Endothelial cell of umbilical vein (primary cell): ENCODE data around the gene TM4SF4. TPM values are rescaled to one million over a fixed set of nuclear protein-coding genes. Genes with fewer than 3 reads are reported as not detected.
A peak's percentile ranks its signal among the peaks of the same experiment; 100 is the strongest.

ENCODE experiments used
- BruUV-seq: library from RNA; stranded (reverse); fragments of 400-500 nt; replicated peaks from 2 replicates; lab custom pipeline; 2021; lab: Mats Ljungman, UMichigan
- CTCF ChIA-PET: fragments of 300-600, 350-600 bp; sonication (Branson Sonifier 250); formaldehyde crosslinking; loops from one replicate; lab custom pipeline; 2021; ENCODE audit warnings: antibody characterized with exemption, inconsistent platforms; lab: Charles Lee
- POLR2A ChIA-PET: fragments of 300-600, 350-600 bp; sonication (Branson Sonifier 250); formaldehyde crosslinking; loops from one replicate; lab custom pipeline; 2021; ENCODE audit warnings: antibody characterized with exemption, inconsistent platforms; lab: Charles Lee
- DNase-seq: peaks from one replicate; pipeline ENCODE4 v3.0.0-alpha.2; 2011; ENCODE audit warnings: low read depth, low spot score
- FAIRE-seq: peaks from 2 replicates; lab custom pipeline; 2011; peaks lifted over from hg19 to GRCh38; lab: Jason Lieb, UNC
- H2AFZ ChIP-seq: 2 replicates; pipeline ENCODE4 v1.6.0; 2012; ENCODE audit warnings: low read depth, low read length, control low read depth, inconsistent platforms
- H3K27ac ChIP-seq: 2 replicates; pipeline ENCODE4 v1.5.1; 2011; ENCODE audit warnings: low read depth, mild to moderate bottlenecking, control low read depth, low read length, moderate library complexity; ENCODE audit not compliant: insufficient read depth
- H3K27me3 ChIP-seq, 2 experiments: 2 replicates each; pipeline versions ENCODE4 v1.6.0 to v1.6.1; 2011; ENCODE audit warnings: low read length in 2 of 2, mixed read lengths in 1 of 2; ENCODE audit not compliant: control insufficient read depth in 2 of 2, insufficient read depth in 2 of 2
- H3K36me3 ChIP-seq, 2 experiments: 2 replicates in 1 of 2; 3 replicates in 1 of 2; pipeline ENCODE4 v1.5.1; 2011; ENCODE audit warnings: low read length in 2 of 2, mild to moderate bottlenecking in 1 of 2, moderate library complexity in 1 of 2; ENCODE audit not compliant: control insufficient read depth in 2 of 2, insufficient read depth in 2 of 2; ENCODE audit errors: extremely low read depth in 1 of 2
- H3K4me1 ChIP-seq: 3 replicates; pipeline ENCODE4 v1.5.1; 2011; ENCODE audit warnings: mild to moderate bottlenecking, low read length; ENCODE audit not compliant: control insufficient read depth, insufficient read depth; ENCODE audit errors: extremely low read depth
- H3K4me2 ChIP-seq: 2 replicates; pipeline ENCODE4 v1.6.1; 2011; ENCODE audit warnings: low read length, control low read depth, mixed read lengths; ENCODE audit not compliant: insufficient read depth
- H3K4me3 ChIP-seq, 3 experiments: fragments of 200-600 bp in 1 of 3; sonication (generic), shearing (Covaris generic) in 1 of 3; replicated peaks in 1 of 3; 2 replicates each; pipeline ENCODE4 v1.5.1; 2011 to 2016; ENCODE audit warnings: control low read depth in 3 of 3, low read length in 3 of 3, mild to moderate bottlenecking in 2 of 3, inconsistent platforms in 1 of 3, low read depth in 1 of 3, moderate library complexity in 1 of 3; ENCODE audit not compliant: insufficient read depth in 1 of 3
- H3K79me2 ChIP-seq: 2 replicates; pipeline ENCODE4 v1.6.0; 2012; ENCODE audit warnings: low read length, inconsistent platforms; ENCODE audit not compliant: control insufficient read depth, insufficient read depth
- H3K9ac ChIP-seq: replicated peaks from 2 replicates; pipeline ENCODE3; 2011; ENCODE audit warnings: low read length, control low read depth; ENCODE audit not compliant: insufficient read depth; ENCODE audit errors: extremely low read depth
- H3K9me1 ChIP-seq: replicated peaks from 3 replicates; pipeline ENCODE4 v1.6.0; 2011; ENCODE audit warnings: mild to moderate bottlenecking, low read length; ENCODE audit not compliant: control insufficient read depth, insufficient read depth; ENCODE audit errors: extremely low read depth
- H3K9me3 ChIP-seq: replicated peaks from 2 replicates; pipeline ENCODE4 v1.5.1; 2012; ENCODE audit warnings: low read length, inconsistent platforms; ENCODE audit not compliant: control insufficient read depth, insufficient read depth
- H4K20me1 ChIP-seq: replicated peaks from 2 replicates; pipeline ENCODE3; 2011; ENCODE audit warnings: mild to moderate bottlenecking, low read length; ENCODE audit not compliant: control insufficient read depth, insufficient read depth; ENCODE audit errors: extremely low read depth
- EZH2 ChIP-seq: IDR thresholded peaks from 2 replicates; pipeline ENCODE4 v1.6.1; 2012; ENCODE audit warnings: borderline replicate concordance, low read depth, mild to moderate bottlenecking, moderate library complexity, low read length, inconsistent platforms; ENCODE audit not compliant: severe bottlenecking
- JUN ChIP-seq: IDR thresholded peaks from 2 replicates; pipeline ENCODE4 v1.6.1; 2011; ENCODE audit warnings: borderline replicate concordance, low read depth; ENCODE audit not compliant: insufficient read length, insufficient read depth
- MYC ChIP-seq: IDR thresholded peaks from one replicate; pipeline ENCODE4 v1.6.1; 2011; ENCODE audit warnings: mild to moderate bottlenecking, low read depth, low read length
- POLR2A ChIP-seq: IDR thresholded peaks from 2 replicates; pipeline ENCODE4 v1.6.1; 2012; ENCODE audit warnings: low read depth, mild to moderate bottlenecking, control low read depth, low read length
- POLR2AphosphoS5 ChIP-seq: IDR thresholded peaks from 2 replicates; pipeline ENCODE4 v1.6.1; 2012; ENCODE audit warnings: low read depth, mild to moderate bottlenecking, control low read depth, low read length, moderate library complexity; ENCODE audit not compliant: insufficient read depth
- dilution Hi-C: fragments of 300-500 bp; cut with MboI; formaldehyde crosslinking; loops from one replicate; pipeline ENCODE4 v1.15.0; 2019; ENCODE audit warnings: low sequenced_read_pairs; ENCODE audit not compliant: extremely low pct_ligation_motif_present
- intact Hi-C: fragments of 100-400 bp; cut with micrococcal nuclease; formaldehyde crosslinking; loops from one replicate; pipeline ENCODE4 v1.10.0; 2022
- polyA plus RNA-seq, 4 experiments: library from polyadenylated mRNA; depleted of rRNA in 3 of 4; stranded (reverse) in 3 of 4; unstranded in 1 of 4; fragments of >200 nt; gene quantifications; 2 replicates each; pipeline versions ENCODE4 v1.2.1 to v1.2.3, GENCODE V29; 2011 to 2012; ENCODE audit warnings: missing spikeins in 1 of 4
- total RNA-seq: library from RNA; stranded (reverse); gene quantifications from 2 replicates; pipeline ENCODE4 v1.2.3, GENCODE V29; 2021
- TF ChIP-seq, protein P1 (sequence below), 2 donors: IDR thresholded peaks; 1 replicate in 1 of 2; 2 replicates in 1 of 2; pipeline ENCODE4 v1.5.1; 2011; ENCODE audit warnings: low read length in 2 of 2, mild to moderate bottlenecking in 2 of 2, moderate library complexity in 2 of 2, control low read depth in 1 of 2, inconsistent platforms in 1 of 2, low read depth in 1 of 2; ENCODE audit not compliant: insufficient read depth in 1 of 2; ENCODE audit errors: extremely low read depth in 1 of 2
- TF ChIP-seq, protein P2 (sequence below): IDR thresholded peaks from 2 replicates; pipeline ENCODE4 v1.6.1; 2011; ENCODE audit not compliant: insufficient read depth, insufficient read length

Gene TM4SF4
- total and polyA plus RNA-seq, 2 donors (not counting 3 experiments of a cell fraction or from before 2014, with no cell fraction given) = not detected

GRCh38 chr3:149512073-149512782 lies 37.7 kb downstream of the TM4SF4 start:
- Histone ChIP-seq H3K9me3 (no peaks in the 10 kb centered on the region), H3K27me3 (no peaks in the 10 kb centered on the region), H3K4me2 (no peak overlapping the region), H3K4me1 (peaks cover 19% of the 10 kb centered on the region), H3K79me2 (no peaks in the 10 kb centered on the region), H3K9me1 (no peaks in the 10 kb centered on the region), H3K4me3 (no peak overlapping the region), H3K27ac (no peak overlapping the region), H2AFZ (no peak overlapping the region), H4K20me1 (no peaks in the 10 kb centered on the region), H3K9ac (no peak overlapping the region), H3K36me3 (peaks cover 2 to 4% of the 10 kb centered on the region in 2 experiments)
- no TSS peak for BruUV-seq
- DNase-seq (peak; percentile 77), FAIRE-seq (peak; percentile 48)
- TF ChIP-seq POLR2AphosphoS5 = no peak
- TF ChIP-seq, protein P1, sequence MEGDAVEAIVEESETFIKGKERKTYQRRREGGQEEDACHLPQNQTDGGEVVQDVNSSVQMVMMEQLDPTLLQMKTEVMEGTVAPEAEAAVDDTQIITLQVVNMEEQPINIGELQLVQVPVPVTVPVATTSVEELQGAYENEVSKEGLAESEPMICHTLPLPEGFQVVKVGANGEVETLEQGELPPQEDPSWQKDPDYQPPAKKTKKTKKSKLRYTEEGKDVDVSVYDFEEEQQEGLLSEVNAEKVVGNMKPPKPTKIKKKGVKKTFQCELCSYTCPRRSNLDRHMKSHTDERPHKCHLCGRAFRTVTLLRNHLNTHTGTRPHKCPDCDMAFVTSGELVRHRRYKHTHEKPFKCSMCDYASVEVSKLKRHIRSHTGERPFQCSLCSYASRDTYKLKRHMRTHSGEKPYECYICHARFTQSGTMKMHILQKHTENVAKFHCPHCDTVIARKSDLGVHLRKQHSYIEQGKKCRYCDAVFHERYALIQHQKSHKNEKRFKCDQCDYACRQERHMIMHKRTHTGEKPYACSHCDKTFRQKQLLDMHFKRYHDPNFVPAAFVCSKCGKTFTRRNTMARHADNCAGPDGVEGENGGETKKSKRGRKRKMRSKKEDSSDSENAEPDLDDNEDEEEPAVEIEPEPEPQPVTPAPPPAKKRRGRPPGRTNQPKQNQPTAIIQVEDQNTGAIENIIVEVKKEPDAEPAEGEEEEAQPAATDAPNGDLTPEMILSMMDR (IDR thresholded peaks at IDR 0.05; ENCODE audit: extremely low read depth in 1 of 2, insufficient read depth in 1 of 2, low read depth in 1 of 2, low read length in 2 of 2) = peak; percentile 66 to 71
- ChIA-PET POLR2A (no interaction called here), CTCF (interaction anchor here (0.9 to 10.4 kb wide), 9 partner anchors 11 to 296 kb away, joined by 3 to 103 read pairs (median 6); no protein-coding TSS in a partner anchor)
- dilution Hi-C loops (loop anchor here (25.0 kb wide), 1 partner anchor 225 kb away; no protein-coding TSS in a partner anchor), intact Hi-C loops (loop anchor here (1.0 kb wide), 4 partner anchors 205 to 296 kb away; partner anchors contain the start of gene COMMD2)

- no TSS peak for BruUV-seq
- no peaks in the 10 kb centered on the region for H3K9me1 ChIP-seq
- peaks cover 7 to 20% of the 10 kb centered on the region in 2 experiments for H3K36me3 ChIP-seq
- no peak overlapping the region for H3K27ac ChIP-seq
- H3K79me2 ChIP-seq = no peaks in the 10 kb centered on the region
- TF ChIP-seq EZH2 = no peak
- TF ChIP-seq JUN = no peak
- peak; percentile 39 for TF ChIP-seq POLR2A
- TF ChIP-seq, protein P2, sequence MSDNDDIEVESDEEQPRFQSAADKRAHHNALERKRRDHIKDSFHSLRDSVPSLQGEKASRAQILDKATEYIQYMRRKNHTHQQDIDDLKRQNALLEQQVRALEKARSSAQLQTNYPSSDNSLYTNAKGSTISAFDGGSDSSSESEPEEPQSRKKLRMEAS = no peak
- TF ChIP-seq MYC = no peak
- no peak for TF ChIP-seq POLR2AphosphoS5
- H3K4me3 ChIP-seq = no peak overlapping the region
- POLR2A ChIA-PET = no interaction called here
- intact Hi-C loops = no loop called here
- H4K20me1 ChIP-seq = no peaks in the 10 kb centered on the region
- peaks cover 3% of the 10 kb centered on the region for H3K4me1 ChIP-seq
- H3K9ac ChIP-seq = no peak overlapping the region
- DNase-seq = no peak
- no peak overlapping the region for H3K4me2 ChIP-seq
- no peak for FAIRE-seq
- H2AFZ ChIP-seq = no peak overlapping the region
- no peaks in the 10 kb centered on the region for H3K27me3 ChIP-seq
- CTCF ChIA-PET = interaction anchor here (0.7 to 10.4 kb wide), 12 partner anchors 9 to 394 kb away, joined by 3 to 103 read pairs (median 4); partner anchors contain the start of gene WWTR1
- H3K9me3 ChIP-seq = no peaks in the 10 kb centered on the region
- dilution Hi-C loops = loop anchor here (25.0 kb wide), 1 partner anchor 223 kb away; no protein-coding TSS in a partner anchor
Observed at GRCh38 chr3:149514471-149514870, 40.0 kb downstream of the TM4SF4 start.
